ENCODE results near the gene ZNF888. TPM values are rescaled to one million over a fixed set of nuclear protein-coding genes. Genes with fewer than 3 reads are reported as not detected.
A peak's percentile ranks its signal among the peaks of the same experiment; 100 is the strongest.
"Not testable (repeated sequence)": the region's sequence is repeated elsewhere in the genome, so short reads cannot be mapped to it uniquely, and the experiment has no call there.

ZNF888 gene
- total RNA-seq, 2 donors from 2014 or later = 4.0 to 11.6 TPM

DNA sequence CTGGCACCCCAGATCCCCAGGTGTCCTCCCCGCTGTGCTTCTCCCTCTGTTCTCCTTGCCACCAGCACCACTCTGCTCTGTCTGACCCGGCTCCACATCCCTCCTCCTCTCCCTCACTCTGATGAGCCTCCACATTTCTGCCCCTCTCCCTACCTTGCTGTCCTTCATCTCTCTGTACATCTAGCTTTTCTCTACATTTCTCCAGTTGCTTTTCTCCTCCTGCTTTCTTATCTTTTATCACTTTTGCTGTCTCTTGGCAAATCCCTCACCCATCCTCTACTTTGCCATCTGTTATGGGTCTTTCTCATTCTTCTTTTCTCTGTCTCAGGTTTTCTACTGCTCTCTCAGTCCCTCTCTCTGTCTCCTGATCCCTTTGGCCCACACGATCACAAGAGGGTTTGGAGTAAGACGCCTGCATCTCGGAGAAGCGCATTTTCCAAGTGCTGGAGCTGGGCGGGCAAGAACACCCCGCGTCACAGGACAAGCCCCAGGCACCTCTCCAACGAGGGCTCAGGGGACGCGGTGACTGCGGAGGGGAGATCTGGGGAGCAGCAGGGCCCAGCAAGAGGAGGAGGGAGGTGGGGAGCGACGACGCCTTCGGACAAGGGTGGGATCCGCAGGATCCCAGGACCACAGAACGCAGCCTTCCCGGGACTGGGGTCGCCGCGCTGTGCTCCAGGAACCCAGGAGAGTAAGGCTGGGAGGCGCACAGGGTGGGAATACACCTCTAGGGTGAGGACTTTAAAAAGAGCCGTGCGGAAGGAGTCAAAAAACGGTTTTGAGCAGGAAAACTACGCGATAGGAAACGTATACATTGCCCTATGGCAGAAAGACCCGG, 66.5 kb downstream of the ZNF888 start:
- peak overlapping the region; percentile 77 to 94 for H3K27ac Mint-ChIP-seq
- ATAC-seq = peak in 1 of 2 donors; percentile 2
- H3K9me3 Mint-ChIP-seq = peaks cover 0 to 15% of the 10 kb centered on the region in 2 donors
- not testable (repeated sequence) for DNase-seq (ENCODE audit: low spot score in 2 of 2)
- H3K36me3 Mint-ChIP-seq = peaks cover 22 to 61% of the 10 kb centered on the region in 2 donors

Other genes starting within 250 kb of the ZNF888 start
- gene ZNF611, start 188.4 kb downstream of the ZNF888 start, total RNA-seq = 10 to 100 TPM; 17.5 to 19.7 TPM
- 1 to 10 TPM; 4.1 to 9.6 TPM for gene ZNF600, start 136.6 kb downstream of the ZNF888 start, total RNA-seq
- 10 to 100 TPM; 14.5 to 16.1 TPM for gene ZNF28, start 101.8 kb downstream of the ZNF888 start, total RNA-seq
- gene ZNF468, start 65.8 kb downstream of the ZNF888 start, total RNA-seq = 10 to 100 TPM; 10.9 to 16.2 TPM
- 1 to 10 TPM; 3.1 to 5.2 TPM for gene ZNF320, start 25.8 kb downstream of the ZNF888 start, total RNA-seq
- 10 to 100 TPM in 1 of 2 donors, 1 to 10 TPM in 1; 7.0 to 13.0 TPM for gene ZNF816, start 39.5 kb upstream of the ZNF888 start, total RNA-seq
- gene ERVV-1, start 90.5 kb upstream of the ZNF888 start, total RNA-seq = not detected
- gene ERVV-2, start 121.3 kb upstream of the ZNF888 start, total RNA-seq = not detected
- 10 to 100 TPM; 32.7 to 54.8 TPM for gene ZNF160, start 180.0 kb upstream of the ZNF888 start, total RNA-seq
- 1 to 10 TPM; 1.6 to 2.8 TPM for gene ZNF415, start 209.5 kb upstream of the ZNF888 start, total RNA-seq
- 1 to 10 TPM; 5.6 TPM for gene ZNF347, start 235.6 kb upstream of the ZNF888 start, total RNA-seq